Measurements from ENCODE around the gene TES.

GRCh38 chr7:116241291-116241690 is 31.0 kb downstream of the TES start:
- TF ChIP-seq TRAFD1 (CRISPR knock-in tag; IDR thresholded peaks at IDR 0.05; ENCODE audit: borderline replicate concordance), result no peak
- no peak for TF ChIP-seq ZNF274 (CRISPR knock-in tag; IDR thresholded peaks at IDR 0.05)
- TF ChIP-seq PBX3 (CRISPR knock-in tag; IDR thresholded peaks at IDR 0.05; ENCODE audit: borderline replicate concordance), result no peak
- TF ChIP-seq CTCF (CRISPR knock-in tag; IDR thresholded peaks at IDR 0.05), result no peak
- no peak for TF ChIP-seq NR1H2 (CRISPR knock-in tag; IDR thresholded peaks at IDR 0.05; ENCODE audit: borderline replicate concordance, low read depth)
- TF ChIP-seq ZXDC (CRISPR knock-in tag; IDR thresholded peaks at IDR 0.05), result no peak
- TF ChIP-seq USF2 (IDR thresholded peaks at IDR 0.05; ENCODE audit: low read depth, low read length), result no peak
- no peak for TF ChIP-seq USF2 (CRISPR knock-in tag; IDR thresholded peaks at IDR 0.05; ENCODE audit: borderline replicate concordance)
- no peak for TF ChIP-seq CBFB (CRISPR knock-in tag; IDR thresholded peaks at IDR 0.05)
- no peak for TF ChIP-seq CBX2 (IDR thresholded peaks at IDR 0.05; ENCODE audit: low read depth, low read length)
- no peak for TF ChIP-seq CBX2 (CRISPR knock-in tag; IDR thresholded peaks at IDR 0.05; ENCODE audit: low read depth)
- no peak for TF ChIP-seq IRX3 (CRISPR knock-in tag; IDR thresholded peaks at IDR 0.05; ENCODE audit: borderline replicate concordance, low read depth)
- no peak for TF ChIP-seq POLR2AphosphoS5 (IDR thresholded peaks at IDR 0.05; ENCODE audit: low read depth, low read length)
- TF ChIP-seq ZGPAT (CRISPR knock-in tag; IDR thresholded peaks at IDR 0.05), result no peak
- TF ChIP-seq SUZ12 (IDR thresholded peaks at IDR 0.05; ENCODE audit: low read depth, low read length), result no peak
- no peak for TF ChIP-seq ZNF263 (CRISPR knock-in tag; IDR thresholded peaks at IDR 0.05)

All from HepG2 (cell line).